ENCODE data around the gene NUP54. TPM values are rescaled to one million over a fixed set of nuclear protein-coding genes. Genes with fewer than 3 reads are reported as not detected.

NUP54 gene
- total RNA-seq, 2 donors from 2014 or later, result 13.7 to 14.9 TPM

DNA sequence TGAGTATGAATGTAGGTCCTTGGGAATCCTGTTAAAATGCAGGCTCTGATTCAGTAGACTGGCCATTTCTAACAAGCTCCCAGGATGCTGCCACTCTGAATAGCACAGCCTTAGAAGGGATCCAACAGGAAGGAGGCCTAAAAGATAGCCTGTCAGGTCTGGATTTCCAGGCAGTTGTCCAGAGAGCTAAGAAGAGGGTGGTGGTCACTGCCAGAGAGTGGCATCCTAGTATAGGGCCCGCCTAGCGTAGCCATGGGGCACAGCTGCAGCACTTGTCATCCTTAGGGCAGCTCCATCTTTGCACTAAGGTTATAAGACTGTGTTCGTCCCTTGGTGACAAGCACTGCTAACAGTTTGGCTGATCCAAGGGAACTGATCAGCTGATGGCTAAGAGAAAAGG is 20.5 kb upstream of the NUP54 start:
- Histone ChIP-seq H3K9me3 (no peaks in the 10 kb centered on the region), H3K27me3 (no peaks in the 10 kb centered on the region), H3K27ac (no peak overlapping the region), H3K4me3 (no peak overlapping the region), H3K4me1 (no peaks in the 10 kb centered on the region), H3K36me3 (peaks cover 72% of the 10 kb centered on the region)
- TF ChIP-seq, protein P1, sequence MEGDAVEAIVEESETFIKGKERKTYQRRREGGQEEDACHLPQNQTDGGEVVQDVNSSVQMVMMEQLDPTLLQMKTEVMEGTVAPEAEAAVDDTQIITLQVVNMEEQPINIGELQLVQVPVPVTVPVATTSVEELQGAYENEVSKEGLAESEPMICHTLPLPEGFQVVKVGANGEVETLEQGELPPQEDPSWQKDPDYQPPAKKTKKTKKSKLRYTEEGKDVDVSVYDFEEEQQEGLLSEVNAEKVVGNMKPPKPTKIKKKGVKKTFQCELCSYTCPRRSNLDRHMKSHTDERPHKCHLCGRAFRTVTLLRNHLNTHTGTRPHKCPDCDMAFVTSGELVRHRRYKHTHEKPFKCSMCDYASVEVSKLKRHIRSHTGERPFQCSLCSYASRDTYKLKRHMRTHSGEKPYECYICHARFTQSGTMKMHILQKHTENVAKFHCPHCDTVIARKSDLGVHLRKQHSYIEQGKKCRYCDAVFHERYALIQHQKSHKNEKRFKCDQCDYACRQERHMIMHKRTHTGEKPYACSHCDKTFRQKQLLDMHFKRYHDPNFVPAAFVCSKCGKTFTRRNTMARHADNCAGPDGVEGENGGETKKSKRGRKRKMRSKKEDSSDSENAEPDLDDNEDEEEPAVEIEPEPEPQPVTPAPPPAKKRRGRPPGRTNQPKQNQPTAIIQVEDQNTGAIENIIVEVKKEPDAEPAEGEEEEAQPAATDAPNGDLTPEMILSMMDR (IDR thresholded peaks at IDR 0.05), result no peak
- no peak for DNase-seq (ENCODE audit: low spot score)

DNA sequence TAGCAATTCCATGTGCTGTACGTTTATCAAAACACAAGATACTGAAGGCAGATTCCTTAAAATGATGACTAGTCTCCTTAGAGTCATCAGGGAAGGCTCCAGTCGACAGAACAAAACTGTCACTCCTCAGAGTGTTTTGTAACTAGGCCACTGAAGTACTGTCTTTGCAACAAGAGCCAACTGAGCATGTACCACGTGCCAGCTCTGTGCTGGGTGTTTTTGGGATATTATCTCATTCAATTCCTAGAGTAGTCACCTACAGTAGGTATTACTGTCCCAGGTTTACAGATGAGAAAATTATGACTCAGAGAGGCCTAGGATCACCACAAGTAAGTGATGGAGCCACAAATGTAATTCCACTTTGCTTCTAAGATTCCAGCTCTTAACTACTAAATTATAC is 18.3 kb upstream of the NUP54 start:
- Histone ChIP-seq H3K36me3 (peaks cover 71% of the 10 kb centered on the region), H3K27me3 (no peaks in the 10 kb centered on the region), H3K4me1 (no peaks in the 10 kb centered on the region), H3K27ac (no peak overlapping the region), H3K9me3 (no peaks in the 10 kb centered on the region), H3K4me3 (no peak overlapping the region)
- DNase-seq (ENCODE audit: low spot score), result no peak
- TF ChIP-seq, protein P1 (IDR thresholded peaks at IDR 0.05), result no peak

DNA sequence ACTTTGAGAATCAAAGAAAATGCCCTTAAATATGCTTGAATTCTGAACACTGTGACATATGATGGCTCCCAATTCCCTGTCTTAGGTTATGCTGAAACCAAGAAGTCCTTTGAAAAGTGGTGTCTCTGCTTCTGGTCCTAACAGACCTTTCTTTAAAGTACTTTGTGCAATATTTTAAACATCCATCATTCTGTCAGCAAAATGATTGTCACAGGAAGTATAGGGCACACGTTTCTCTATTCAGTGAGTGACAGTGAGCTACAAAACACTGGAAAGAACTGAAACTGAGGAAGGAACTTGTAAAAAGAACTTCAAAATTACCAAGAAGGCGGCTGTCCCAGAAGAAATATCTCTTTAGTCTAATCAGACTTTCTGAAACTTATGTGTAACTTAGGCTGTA is 12.2 kb upstream of the NUP54 start:
- peaks cover 55% of the 10 kb centered on the region for H3K36me3 ChIP-seq
- H3K27ac ChIP-seq, result no peak overlapping the region
- H3K27me3 ChIP-seq, result no peaks in the 10 kb centered on the region
- H3K4me1 ChIP-seq, result no peaks in the 10 kb centered on the region
- TF ChIP-seq, protein P1 (IDR thresholded peaks at IDR 0.05), result no peak
- no peak for DNase-seq (ENCODE audit: low spot score)
- H3K4me3 ChIP-seq, result no peak overlapping the region
- H3K9me3 ChIP-seq, result no peaks in the 10 kb centered on the region

DNA sequence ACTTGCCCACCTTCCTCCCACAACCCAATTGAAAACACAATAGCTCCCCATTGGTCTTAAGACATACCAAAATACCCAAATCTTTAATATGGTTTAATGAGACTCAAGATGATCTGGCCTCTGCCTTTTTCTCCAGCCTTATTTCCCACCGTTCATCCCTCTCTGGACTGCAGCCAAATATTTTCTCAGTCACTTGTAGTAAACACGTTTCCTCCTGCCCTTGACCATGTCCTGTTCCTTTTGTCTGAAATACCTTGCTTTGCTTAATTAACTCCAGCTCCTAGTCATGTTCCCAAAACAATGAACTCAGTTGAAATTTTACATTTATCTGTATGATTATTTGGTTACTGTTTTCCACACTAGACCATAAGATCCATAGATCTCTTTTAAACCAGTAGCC is 8.4 kb upstream of the NUP54 start:
- Histone ChIP-seq H3K4me3 (no peak overlapping the region), H3K9me3 (no peaks in the 10 kb centered on the region), H3K27me3 (no peaks in the 10 kb centered on the region), H3K27ac (no peak overlapping the region), H3K36me3 (peaks cover 31% of the 10 kb centered on the region), H3K4me1 (no peaks in the 10 kb centered on the region)
- TF ChIP-seq, protein P1 (IDR thresholded peaks at IDR 0.05), result no peak
- no peak for DNase-seq (ENCODE audit: low spot score)

DNA sequence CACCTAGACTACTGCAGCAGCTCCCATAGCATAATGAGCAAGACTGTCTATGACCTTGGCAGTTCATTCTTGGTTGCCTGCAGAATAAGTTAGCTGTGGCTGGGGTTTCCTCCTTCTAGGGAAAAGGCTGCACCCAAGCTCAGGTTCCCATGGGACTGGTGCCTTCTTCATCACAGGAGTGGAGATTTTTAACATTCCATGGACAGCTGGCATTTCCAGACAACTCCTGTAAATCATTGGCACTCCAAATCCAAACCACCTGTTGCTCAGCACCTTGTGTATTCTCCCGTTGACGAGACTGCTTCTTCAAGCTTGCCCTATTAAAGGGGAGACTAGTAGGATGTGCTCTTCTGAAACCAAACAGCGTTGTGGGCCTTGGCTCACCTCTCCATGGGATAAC is 7.8 kb upstream of the NUP54 start:
- TF ChIP-seq, protein P1 (IDR thresholded peaks at IDR 0.05), result no peak
- H3K27ac ChIP-seq, result no peak overlapping the region
- no peak for DNase-seq (ENCODE audit: low spot score)
- H3K4me3 ChIP-seq, result no peak overlapping the region
- peaks cover 25% of the 10 kb centered on the region for H3K36me3 ChIP-seq
- no peaks in the 10 kb centered on the region for H3K9me3 ChIP-seq
- H3K4me1 ChIP-seq, result no peaks in the 10 kb centered on the region
- no peaks in the 10 kb centered on the region for H3K27me3 ChIP-seq

DNA sequence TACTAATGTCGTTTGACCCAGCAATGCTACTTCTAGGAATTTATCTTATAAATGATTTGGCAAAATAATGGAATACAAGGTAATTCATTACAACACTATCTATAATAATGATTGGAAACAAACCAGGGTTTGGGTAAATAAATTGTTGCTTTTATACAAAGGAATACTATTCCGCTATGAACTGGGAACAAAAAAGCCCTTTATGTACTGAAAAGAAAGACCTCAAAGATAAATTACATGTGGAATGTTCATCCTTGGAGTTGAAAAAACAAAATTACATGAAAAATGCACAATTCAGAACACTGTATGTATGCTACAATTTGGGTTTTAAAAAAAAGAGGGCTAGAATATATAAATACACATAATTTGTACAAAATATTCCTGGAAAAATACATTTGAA is 5.2 kb upstream of the NUP54 start:
- H3K27me3 ChIP-seq, result no peaks in the 10 kb centered on the region
- no peaks in the 10 kb centered on the region for H3K36me3 ChIP-seq
- no peak overlapping the region for H3K27ac ChIP-seq
- TF ChIP-seq, protein P1 (IDR thresholded peaks at IDR 0.05), result no peak
- peaks cover 0 to 12% of the 10 kb centered on the region in 2 donors for H3K4me1 ChIP-seq
- H3K9me3 ChIP-seq, result no peaks in the 10 kb centered on the region
- DNase-seq (ENCODE audit: low spot score), result no peak
- no peak overlapping the region for H3K4me3 ChIP-seq

All from right atrium auricular region (tissue), 2 donors.